GM12878 (cell line): ENCODE data around the gene UNC45A. TPM values are rescaled to one million over a fixed set of nuclear protein-coding genes. Genes with fewer than 3 reads are reported as not detected.

Experiments
- ATAC-seq: fragments of 200-7000 bp; cut with Tn5 transposase; 3 replicates; pipeline ENCODE4 v1.9.1; 2020; ENCODE audit warnings: mild to moderate bottlenecking, moderate library complexity
- BruUV-seq: library from RNA; stranded (reverse); fragments of 400-500 nt; replicated peaks from 2 replicates; lab custom pipeline; 2021; lab: Mats Ljungman, UMichigan
- CTCF ChIA-PET: fragments of 300-600 bp; sonication (Branson Sonifier 250); formaldehyde crosslinking; extraction: SDS; loops from one replicate; lab custom pipeline; 2021; ENCODE audit warnings: inconsistent platforms; lab: Yijun Ruan, JAX
- POLR2A ChIA-PET: fragments of 350-600 bp; formaldehyde crosslinking; extraction: SDS; loops from one replicate; lab custom pipeline; 2021; ENCODE audit warnings: inconsistent platforms; lab: Charles Lee
- RAD21 ChIA-PET: fragments of 300-600 bp; sonication (Branson Sonifier 250); formaldehyde crosslinking; loops from one replicate; lab custom pipeline; 2023; ENCODE audit warnings: antibody characterized with exemption; ENCODE audit not compliant: unreplicated experiment; lab: Charles Lee
- SMC1A ChIA-PET: fragments of 300-600 bp; sonication (Branson Sonifier 250); formaldehyde crosslinking; loops from one replicate; lab custom pipeline; 2023; ENCODE audit not compliant: unreplicated experiment, uncharacterized antibody; lab: Charles Lee
- DNase-seq: peaks from one replicate; pipeline ENCODE4 v3.0.0-alpha.2; 2011; ENCODE audit warnings: low read depth, low spot score
- FAIRE-seq: peaks from 3 replicates; lab custom pipeline; 2011; peaks lifted over from hg19 to GRCh38; lab: Jason Lieb, UNC
- H2AFZ ChIP-seq: 2 replicates; pipeline ENCODE4 v1.6.0; 2011; ENCODE audit warnings: low read depth, low read length, control low read depth; ENCODE audit not compliant: control insufficient read depth
- H3K27ac ChIP-seq: 2 replicates; pipeline ENCODE4 v1.5.1; 2011; ENCODE audit warnings: control low read depth; ENCODE audit not compliant: control insufficient read depth, insufficient read depth
- H3K27me3 ChIP-seq, 2 experiments: replicated peaks in 1 of 2; 2 replicates each; pipeline versions ENCODE4 v1.6.0 to v1.6.1; 2011; ENCODE audit warnings: low read length in 1 of 2; ENCODE audit not compliant: control insufficient read depth in 2 of 2, insufficient read depth in 2 of 2
- H3K36me3 ChIP-seq, 2 experiments: 2 replicates each; pipeline ENCODE4 v1.5.1; 2011; ENCODE audit warnings: low read length in 1 of 2; ENCODE audit not compliant: control insufficient read depth in 2 of 2, insufficient read depth in 2 of 2
- H3K4me1 ChIP-seq: 2 replicates; pipeline ENCODE4 v1.6.1; 2011; ENCODE audit warnings: mild to moderate bottlenecking, low read length, moderate library complexity, mixed read lengths; ENCODE audit not compliant: control insufficient read depth, insufficient read depth
- H3K4me2 ChIP-seq: 2 replicates; pipeline ENCODE4 v1.6.0; 2011; ENCODE audit warnings: control low read depth; ENCODE audit not compliant: control insufficient read depth, insufficient read depth
- H3K4me3 ChIP-seq: fragments of 200-600 bp; sonication (generic); 2 replicates; pipeline ENCODE4 v1.5.1; 2016
- H3K79me2 ChIP-seq: 2 replicates; pipeline ENCODE4 v1.6.0; 2011; ENCODE audit warnings: low read length; ENCODE audit not compliant: control insufficient read depth, insufficient read depth
- H3K9ac ChIP-seq: 2 replicates; pipeline ENCODE4 v1.8.0; 2011; ENCODE audit warnings: low read length, control low read depth, mixed read lengths; ENCODE audit not compliant: control insufficient read depth, insufficient read depth
- H3K9me3 ChIP-seq: replicated peaks from 3 replicates; pipeline ENCODE4 v1.5.1; 2011; ENCODE audit warnings: mild to moderate bottlenecking, low read length; ENCODE audit not compliant: control insufficient read depth, insufficient read depth
- H4K20me1 ChIP-seq: 2 replicates; pipeline ENCODE4 v1.6.0; 2011; ENCODE audit not compliant: control insufficient read depth, insufficient read depth
- IKZF1 ChIP-seq: fragments of 450-650 bp; conservative IDR thresholded peaks from 2 replicates; pipeline ENCODE4 v1.6.1; 2017; ENCODE audit warnings: antibody characterized with exemption, mild to moderate bottlenecking
- IKZF2 ChIP-seq, 2 experiments: fragments of 450-650 bp; IDR thresholded peaks; 2 replicates each; pipeline ENCODE4 v1.6.1; 2017; ENCODE audit warnings: mild to moderate bottlenecking in 2 of 2, moderate library complexity in 2 of 2
- SREBF2 ChIP-seq: IDR thresholded peaks from 2 replicates; pipeline ENCODE4 v1.6.1; 2012; ENCODE audit warnings: mild to moderate bottlenecking, low read length
- ZBED1 ChIP-seq: IDR thresholded peaks from 2 replicates; pipeline ENCODE4 v1.6.1; 2016; ENCODE audit warnings: borderline replicate concordance
- WGBS: methylation state at CpG from one replicate; pipeline ENCODE4 v1.1.6; 2016; ENCODE audit warnings: low lambda C conversion rate; ENCODE audit not compliant: insufficient replicate concordance, insufficient coverage; ENCODE audit errors: missing lambda C conversion rate; 5-methylcytosine and 5-hydroxymethylcytosine counted together
- in situ Hi-C: fragments of 300-500 bp; cut with MboI; formaldehyde crosslinking; loops from 9 replicates; pipeline ENCODE4 v1.14.3; 2018; ENCODE audit warnings: mixed read lengths
- intact Hi-C: fragments of 100-400 bp; cut with micrococcal nuclease; formaldehyde crosslinking; loops from one replicate; pipeline ENCODE4 v1.14.2; 2022; ENCODE audit not compliant: unreplicated experiment
- polyA plus RNA-seq, 11 experiments: library from polyadenylated mRNA; depleted of rRNA in 4 of 11; unstranded in 6 of 11; stranded (reverse) in 5 of 11; fragments of >200 nt; fragmentation: Nextera tagmentation in 4 of 11; fragmentation: Illumina TruSeq in 1 of 11; extraction: Ambion mirVana in 4 of 11; extraction: Trizol in 1 of 11; gene quantifications; 1 replicate in 1 of 11; 2 replicates in 10 of 11; pipeline versions ENCODE4 v1.2.1 to v1.2.3, GENCODE V29; 2011 to 2016; ENCODE audit warnings: inconsistent platforms in 2 of 11, missing spikeins in 2 of 11, low read depth in 1 of 11
- total RNA-seq, 4 experiments: library from RNA; depleted of rRNA in 3 of 4; stranded (reverse); fragments of >200 nt in 3 of 4; fragmentation: Illumina TruSeq in 1 of 4; extraction: Trizol in 1 of 4; gene quantifications; 2 replicates each; pipeline versions ENCODE4 v1.2.1 to v1.2.3, GENCODE V29; 2013 to 2021
- TF ChIP-seq, protein P1 (sequence below): fragments of 450-650 bp; IDR thresholded peaks from 2 replicates; pipeline ENCODE4 v1.6.1; 2016; ENCODE audit warnings: mild to moderate bottlenecking
- TF ChIP-seq, protein P2 (sequence below): fragments of 450-650 bp; formaldehyde crosslinking; IDR thresholded peaks from 2 replicates; pipeline ENCODE4 v1.4.0; 2022; ENCODE audit warnings: mild to moderate bottlenecking, moderate library complexity

UNC45A gene
- total and polyA plus RNA-seq, 10 of the 15 experiments (the other 5 are each of a cell fraction or from before 2014, with no cell fraction given), result 10.3 to 57.8 (median 40.5) TPM

DNA sequence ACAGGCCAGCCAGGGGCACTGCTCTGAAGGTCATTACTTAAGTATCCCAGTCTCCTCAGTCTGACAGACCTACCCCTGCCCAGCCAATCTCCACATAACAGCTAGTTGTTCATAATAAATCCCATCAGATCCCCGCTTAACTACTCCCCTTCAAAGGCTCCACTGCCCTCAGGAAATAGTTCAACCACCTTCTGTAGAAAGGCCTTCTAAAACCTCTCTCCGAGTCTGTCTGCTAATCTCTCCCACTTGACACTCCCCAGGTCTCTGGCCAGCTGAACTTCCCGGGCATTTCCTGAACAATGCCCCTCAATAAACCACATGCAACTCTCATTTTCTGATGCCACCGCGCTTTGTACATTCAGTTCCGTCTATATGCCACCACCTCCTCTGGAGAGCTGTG lies 53.2 kb downstream of the UNC45A start:
- Histone ChIP-seq H3K9me3 (no peaks in the 10 kb centered on the region), H3K9ac (peak overlapping the region; percentile 29; the same call in 1 of the 2 replicates), H3K4me1 (peaks cover 29% of the 10 kb centered on the region), H3K27me3 (no peaks in the 10 kb centered on the region), H3K36me3 (peaks cover 3 to 8% of the 10 kb centered on the region in 2 experiments), H3K27ac (peak overlapping the region; percentile 47), H2AFZ (peak overlapping the region; percentile 6), H3K79me2 (peaks cover 94% of the 10 kb centered on the region), H3K4me2 (peak overlapping the region; percentile 91), H4K20me1 (no peaks in the 10 kb centered on the region), H3K4me3 (peak overlapping the region; percentile 42)
- no TSS peak for BruUV-seq
- no peak for FAIRE-seq
- no peak for DNase-seq
- ChIA-PET CTCF (interaction anchor here (0.7 to 4.0 kb wide), 4 partner anchors 32 to 56 kb away, joined by 4 to 23 read pairs (median 16); partner anchors contain the start of genes HDDC3, RCCD1 and VPS33B), SMC1A (interaction anchor here (0.7 to 2.3 kb wide), 4 partner anchors 45 to 85 kb away, joined by 3 to 8 read pairs (median 6); partner anchors contain the start of genes HDDC3, MAN2A2 and UNC45A), POLR2A (interaction anchor here (1.3 to 4.5 kb wide), 2 partner anchors 11 to 32 kb away, joined by 8 to 26 read pairs; partner anchors contain the start of gene RCCD1), RAD21 (interaction anchor here (1.4 to 1.6 kb wide), 2 partner anchors 54 to 56 kb away, joined by 4 to 5 read pairs; partner anchors contain the start of genes HDDC3 and UNC45A)
- TF ChIP-seq IKZF2 (IDR thresholded peaks at IDR 0.05) (peak; percentile 36; a peak in 3 of 4 replicates), SREBF2 (no peak), ZBED1 (no peak), IKZF1 (peak; percentile 50)
- TF ChIP-seq, protein P1, sequence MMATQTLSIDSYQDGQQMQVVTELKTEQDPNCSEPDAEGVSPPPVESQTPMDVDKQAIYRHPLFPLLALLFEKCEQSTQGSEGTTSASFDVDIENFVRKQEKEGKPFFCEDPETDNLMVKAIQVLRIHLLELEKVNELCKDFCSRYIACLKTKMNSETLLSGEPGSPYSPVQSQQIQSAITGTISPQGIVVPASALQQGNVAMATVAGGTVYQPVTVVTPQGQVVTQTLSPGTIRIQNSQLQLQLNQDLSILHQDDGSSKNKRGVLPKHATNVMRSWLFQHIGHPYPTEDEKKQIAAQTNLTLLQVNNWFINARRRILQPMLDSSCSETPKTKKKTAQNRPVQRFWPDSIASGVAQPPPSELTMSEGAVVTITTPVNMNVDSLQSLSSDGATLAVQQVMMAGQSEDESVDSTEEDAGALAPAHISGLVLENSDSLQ, result peak; percentile 29; the same call in 1 of the 2 replicates
- TF ChIP-seq, protein P2, sequence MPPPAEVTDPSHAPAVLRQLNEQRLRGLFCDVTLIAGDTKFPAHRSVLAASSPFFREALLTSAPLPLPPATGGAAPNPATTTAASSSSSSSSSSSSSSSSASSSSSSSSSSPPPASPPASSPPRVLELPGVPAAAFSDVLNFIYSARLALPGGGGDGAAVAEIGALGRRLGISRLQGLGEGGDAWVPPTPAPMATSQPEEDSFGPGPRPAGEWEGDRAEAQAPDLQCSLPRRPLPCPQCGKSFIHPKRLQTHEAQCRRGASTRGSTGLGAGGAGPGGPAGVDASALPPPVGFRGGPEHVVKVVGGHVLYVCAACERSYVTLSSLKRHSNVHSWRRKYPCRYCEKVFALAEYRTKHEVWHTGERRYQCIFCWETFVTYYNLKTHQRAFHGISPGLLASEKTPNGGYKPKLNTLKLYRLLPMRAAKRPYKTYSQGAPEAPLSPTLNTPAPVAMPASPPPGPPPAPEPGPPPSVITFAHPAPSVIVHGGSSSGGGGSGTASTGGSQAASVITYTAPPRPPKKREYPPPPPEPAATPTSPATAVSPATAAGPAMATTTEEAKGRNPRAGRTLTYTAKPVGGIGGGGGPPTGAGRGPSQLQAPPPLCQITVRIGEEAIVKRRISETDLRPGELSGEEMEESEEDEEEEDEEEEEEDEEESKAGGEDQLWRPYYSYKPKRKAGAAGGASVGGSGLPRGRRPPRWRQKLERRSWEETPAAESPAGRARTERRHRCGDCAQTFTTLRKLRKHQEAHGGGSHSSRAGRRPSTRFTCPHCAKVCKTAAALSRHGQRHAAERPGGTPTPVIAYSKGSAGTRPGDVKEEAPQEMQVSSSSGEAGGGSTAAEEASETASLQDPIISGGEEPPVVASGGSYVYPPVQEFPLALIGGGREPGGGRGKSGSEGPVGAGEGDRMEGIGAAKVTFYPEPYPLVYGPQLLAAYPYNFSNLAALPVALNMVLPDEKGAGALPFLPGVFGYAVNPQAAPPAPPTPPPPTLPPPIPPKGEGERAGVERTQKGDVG (CRISPR knock-in tag), result no peak
- 49% methylated on average over 6 of the region's 6 CpGs for WGBS
- in situ Hi-C loops (loop anchor here (25.0 kb wide), 1 partner anchor 1999 kb away; no protein-coding TSS in a partner anchor), intact Hi-C loops (loop anchor here (10.0 kb wide), 1 partner anchor 287 kb away; no protein-coding TSS in a partner anchor)
- peak; percentile 42 for ATAC-seq
